SK-N-SH (cell line): ENCODE data around the gene MEF2D. TPM values are rescaled to one million over a fixed set of nuclear protein-coding genes. Genes with fewer than 3 reads are reported as not detected.

ENCODE experiments used
- CTCF ChIA-PET: fragments of 300-600, 350-600 bp; formaldehyde crosslinking; extraction: SDS; loops from one replicate; lab custom pipeline; 2021; lab: Yijun Ruan, JAX
- POLR2A ChIA-PET: fragments of 350-600 bp; sonication (Branson Sonifier 250); formaldehyde crosslinking; extraction: SDS; loops from one replicate; lab custom pipeline; 2020; ENCODE audit warnings: antibody characterized with exemption, inconsistent platforms; lab: Yijun Ruan, JAX
- DNase-seq: peaks from one replicate; pipeline ENCODE4 v3.0.0; 2012
- H2AFZ ChIP-seq: fragments of 200-600 bp; sonication (generic); 2 replicates; pipeline ENCODE4 v1.8.1; 2016; ENCODE audit warnings: antibody characterized with exemption, mild to moderate bottlenecking, low read depth
- H3F3A ChIP-seq: fragments of 200-600 bp; sonication (generic); replicated peaks from 2 replicates; pipeline ENCODE3; 2016; ENCODE audit warnings: antibody characterized with exemption, mild to moderate bottlenecking; ENCODE audit not compliant: insufficient read depth
- H3K27ac ChIP-seq, 2 experiments: fragments of 200-500 bp in 1 of 2; fragments of 200-600 bp in 1 of 2; sonication (Bioruptor generic) in 1 of 2; sonication (generic), shearing (Covaris generic) in 1 of 2; 2 replicates each; pipeline versions ENCODE4 v1.5.1 to v1.6.1; 2014 to 2016; ENCODE audit warnings: low read depth in 2 of 2, inconsistent platforms in 1 of 2, low read length in 1 of 2, mild to moderate bottlenecking in 1 of 2, mixed read lengths in 1 of 2
- H3K27me3 ChIP-seq: fragments of 200-600 bp; sonication (generic), shearing (Covaris generic); 2 replicates; pipeline ENCODE4 v1.6.1; 2016; ENCODE audit warnings: mixed run types; ENCODE audit not compliant: insufficient read depth
- H3K36me3 ChIP-seq, 2 experiments: fragments of 200-500 bp in 1 of 2; fragments of 200-600 bp in 1 of 2; sonication (Bioruptor generic) in 1 of 2; sonication (generic) in 1 of 2; replicated peaks in 1 of 2; 2 replicates each; pipeline versions ENCODE3 to v1.5.1; 2014 to 2016; ENCODE audit warnings: low read length in 1 of 2, mild to moderate bottlenecking in 1 of 2; ENCODE audit not compliant: insufficient read depth in 2 of 2, control insufficient read depth in 1 of 2
- H3K4me1 ChIP-seq, 2 experiments: fragments of 200-500 bp in 1 of 2; fragments of 200-600 bp in 1 of 2; sonication (Bioruptor generic) in 1 of 2; sonication (generic), shearing (Covaris generic) in 1 of 2; 2 replicates each; pipeline versions ENCODE4 v1.5.1 to v1.6.1; 2014 to 2016; ENCODE audit warnings: low read depth in 1 of 2, low read length in 1 of 2, mixed run types in 1 of 2; ENCODE audit not compliant: insufficient read depth in 2 of 2, control insufficient read depth in 1 of 2
- H3K4me2 ChIP-seq: fragments of 200-600 bp; sonication (generic), shearing (Covaris generic); 2 replicates; pipeline ENCODE4 v1.6.1; 2017; ENCODE audit warnings: mixed run types
- H3K4me3 ChIP-seq, 2 experiments: fragments of 200-500 bp in 1 of 2; fragments of 200-600 bp in 1 of 2; sonication (Bioruptor generic) in 1 of 2; sonication (generic), shearing (Covaris generic) in 1 of 2; 2 replicates each; pipeline versions ENCODE4 v1.5.1 to v1.8.1; 2014 to 2016; ENCODE audit warnings: low read depth in 2 of 2, inconsistent platforms in 1 of 2, low read length in 1 of 2, mild to moderate bottlenecking in 1 of 2, mixed read lengths in 1 of 2, moderate library complexity in 1 of 2
- H3K79me2 ChIP-seq: fragments of 200-600 bp; sonication (generic); 2 replicates; pipeline ENCODE4 v1.8.1; 2017; ENCODE audit warnings: mild to moderate bottlenecking; ENCODE audit not compliant: insufficient read depth
- H3K9ac ChIP-seq: fragments of 200-600 bp; sonication (generic); 2 replicates; pipeline ENCODE4 v1.6.1; 2017; ENCODE audit warnings: mixed run types
- H3K9me2 ChIP-seq: fragments of 200-600 bp; sonication (generic); 2 replicates; pipeline ENCODE4 v1.6.1; 2017; ENCODE audit warnings: mixed run types
- H3K9me3 ChIP-seq: fragments of 200-600 bp; sonication (generic); 2 replicates; pipeline ENCODE4 v1.6.1; 2017; ENCODE audit warnings: mixed run types, mild to moderate bottlenecking, moderate library complexity
- H4K20me1 ChIP-seq: fragments of 200-600 bp; sonication (generic); 2 replicates; pipeline ENCODE4 v1.6.1; 2017; ENCODE audit warnings: mild to moderate bottlenecking, mixed run types; ENCODE audit not compliant: insufficient read depth
- CHD2 ChIP-seq: fragments of 150-350 bp; IDR thresholded peaks from 2 replicates; pipeline ENCODE4 v1.6.1; 2018; ENCODE audit warnings: low read length; ENCODE audit not compliant: partially characterized antibody
- EZH2phosphoT487 ChIP-seq: fragments of 200-600 bp; sonication (generic); IDR thresholded peaks from 2 replicates; pipeline ENCODE4 v1.6.1; 2017; ENCODE audit warnings: low read depth, mixed run types, mild to moderate bottlenecking, antibody characterized with exemption, moderate library complexity, borderline replicate concordance
- FOXM1 ChIP-seq: IDR thresholded peaks from 2 replicates; pipeline ENCODE4 v1.4.0; 2012; ENCODE audit warnings: low read depth, mild to moderate bottlenecking
- GABPA ChIP-seq: IDR thresholded peaks from 2 replicates; pipeline ENCODE4 v1.4.0; 2012; ENCODE audit warnings: low read depth, mild to moderate bottlenecking
- MXI1 ChIP-seq: IDR thresholded peaks from 2 replicates; pipeline ENCODE4 v1.6.1; 2012; ENCODE audit warnings: mild to moderate bottlenecking, low read depth, low read length, improper control_type of control experiment
- RCOR1 ChIP-seq: fragments of 150-350 bp; IDR thresholded peaks from 2 replicates; pipeline ENCODE4 v1.6.1; 2017; ENCODE audit warnings: antibody characterized with exemption, low read length
- RFX5 ChIP-seq: IDR thresholded peaks from 2 replicates; pipeline ENCODE4 v1.6.1; 2012; ENCODE audit warnings: mild to moderate bottlenecking, improper control_type of control experiment, low read length
- RXRA ChIP-seq: IDR thresholded peaks from 2 replicates; pipeline ENCODE4 v1.4.0; 2012; ENCODE audit warnings: low read depth, mild to moderate bottlenecking, borderline replicate concordance
- SIN3A ChIP-seq: IDR thresholded peaks from 2 replicates; pipeline ENCODE4 v1.6.1; 2012; ENCODE audit warnings: low read depth, mild to moderate bottlenecking, low read length, moderate library complexity, borderline replicate concordance
- TCF12 ChIP-seq: IDR thresholded peaks from 2 replicates; pipeline ENCODE4 v1.4.0; 2012
- TEAD4 ChIP-seq: IDR thresholded peaks from 2 replicates; pipeline ENCODE4 v1.4.0; 2012; ENCODE audit warnings: mild to moderate bottlenecking, borderline replicate concordance; ENCODE audit not compliant: insufficient read depth
- YY1 ChIP-seq: IDR thresholded peaks from 2 replicates; pipeline ENCODE4 v1.4.0; 2012; ENCODE audit warnings: low read depth, mild to moderate bottlenecking
- WGBS: methylation state at CpG from one replicate; pipeline ENCODE4 v1.1.6; 2017; ENCODE audit warnings: low lambda C conversion rate; 5-methylcytosine and 5-hydroxymethylcytosine counted together
- polyA plus RNA-seq, 3 experiments: library from polyadenylated mRNA; depleted of rRNA; stranded (reverse); fragments of >200 nt; gene quantifications; 2 replicates each; pipeline ENCODE4 v1.2.3, GENCODE V29; 2012
- TF ChIP-seq, protein P1 (sequence below): IDR thresholded peaks from 2 replicates; pipeline ENCODE4; 2012
- TF ChIP-seq, protein P2 (sequence below): fragments of 150-350 bp; IDR thresholded peaks from 2 replicates; pipeline ENCODE4 v1.6.1; 2017; ENCODE audit warnings: antibody characterized with exemption, low read length, low read depth, borderline replicate concordance
- TF ChIP-seq, protein P3 (sequence below): fragments of 200-600 bp; sonication (generic); IDR thresholded peaks from 2 replicates; pipeline ENCODE4 v1.6.1; 2017; ENCODE audit warnings: antibody characterized with exemption, mild to moderate bottlenecking, moderate library complexity
- TF ChIP-seq, protein P4 (sequence below): IDR thresholded peaks from 2 replicates; pipeline ENCODE4 v1.4.0; 2012; ENCODE audit warnings: low read depth, borderline replicate concordance

Gene MEF2D
- polyA plus RNA-seq, 1 of the 3 experiments (the other 2 are of a cell fraction), result 14.3 TPM

DNA sequence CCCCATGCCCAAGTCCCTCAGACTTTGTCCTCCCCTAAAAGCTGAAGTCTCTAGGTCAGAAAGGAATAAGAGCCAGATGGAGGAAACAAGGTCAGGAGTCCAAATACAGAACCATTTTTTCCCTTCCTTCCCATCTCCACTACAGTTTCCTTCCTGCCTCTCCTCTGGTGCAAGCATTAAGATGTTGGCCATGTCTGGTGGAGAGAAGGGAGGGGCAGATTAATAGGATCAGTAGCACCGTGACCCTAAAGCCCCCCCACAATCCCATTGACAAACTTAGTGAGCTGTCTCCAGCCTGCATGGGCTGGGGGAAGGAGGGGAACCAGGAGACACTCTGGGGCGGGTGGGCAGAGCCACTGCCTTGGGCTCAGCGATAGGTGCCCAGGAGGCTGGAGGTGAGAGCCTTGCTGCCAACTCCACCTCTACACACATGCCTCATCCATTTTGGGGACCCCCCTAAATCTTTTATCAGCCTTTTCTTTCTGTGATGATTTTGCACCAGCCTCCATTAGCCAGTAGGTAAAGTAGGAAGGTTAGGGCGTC, 71.8 kb downstream of the MEF2D start (continued):
- TF ChIP-seq, protein P1, sequence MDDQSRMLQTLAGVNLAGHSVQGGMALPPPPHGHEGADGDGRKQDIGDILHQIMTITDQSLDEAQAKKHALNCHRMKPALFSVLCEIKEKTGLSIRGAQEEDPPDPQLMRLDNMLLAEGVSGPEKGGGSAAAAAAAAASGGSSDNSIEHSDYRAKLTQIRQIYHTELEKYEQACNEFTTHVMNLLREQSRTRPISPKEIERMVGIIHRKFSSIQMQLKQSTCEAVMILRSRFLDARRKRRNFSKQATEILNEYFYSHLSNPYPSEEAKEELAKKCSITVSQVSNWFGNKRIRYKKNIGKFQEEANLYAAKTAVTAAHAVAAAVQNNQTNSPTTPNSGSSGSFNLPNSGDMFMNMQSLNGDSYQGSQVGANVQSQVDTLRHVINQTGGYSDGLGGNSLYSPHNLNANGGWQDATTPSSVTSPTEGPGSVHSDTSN, result no peak
- TF ChIP-seq EZH2phosphoT487, result no peak
- TF ChIP-seq RXRA, result no peak
- no peak for TF ChIP-seq YY1
- no peak for TF ChIP-seq RCOR1
- TF ChIP-seq, protein P2, sequence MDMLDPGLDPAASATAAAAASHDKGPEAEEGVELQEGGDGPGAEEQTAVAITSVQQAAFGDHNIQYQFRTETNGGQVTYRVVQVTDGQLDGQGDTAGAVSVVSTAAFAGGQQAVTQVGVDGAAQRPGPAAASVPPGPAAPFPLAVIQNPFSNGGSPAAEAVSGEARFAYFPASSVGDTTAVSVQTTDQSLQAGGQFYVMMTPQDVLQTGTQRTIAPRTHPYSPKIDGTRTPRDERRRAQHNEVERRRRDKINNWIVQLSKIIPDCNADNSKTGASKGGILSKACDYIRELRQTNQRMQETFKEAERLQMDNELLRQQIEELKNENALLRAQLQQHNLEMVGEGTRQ, result no peak
- TF ChIP-seq FOXM1, result no peak
- TF ChIP-seq MXI1, result no peak
- no peak for TF ChIP-seq CHD2
- no peak for TF ChIP-seq TEAD4

DNA sequence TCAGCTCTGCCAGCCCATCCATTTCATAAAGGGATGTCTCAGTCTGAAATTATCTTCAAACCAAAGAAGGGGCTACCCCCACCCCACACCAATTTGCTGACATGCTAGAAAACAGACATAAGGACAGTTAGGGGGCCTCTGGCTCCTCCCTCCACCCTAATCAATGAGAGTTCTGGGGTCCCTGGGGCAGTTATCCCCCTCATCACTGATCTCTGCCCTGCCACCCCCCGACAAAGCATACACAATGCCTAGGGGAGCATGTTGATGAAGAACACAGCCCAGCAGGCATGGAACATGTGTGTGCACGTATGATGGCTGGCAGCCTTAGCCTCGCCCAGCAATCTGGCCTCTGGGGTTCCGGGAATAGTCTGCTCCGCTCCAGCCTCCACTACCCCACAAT, 72.6 kb downstream of the MEF2D start:
- ChIA-PET POLR2A (no interaction called here), CTCF (interaction anchor here (0.8 to 29.5 kb wide), 4 partner anchors 9 to 44 kb away, joined by 3 to 412 read pairs (median 10); no protein-coding TSS in a partner anchor)
- Histone ChIP-seq H3K27ac (no peak overlapping the region), H3K4me1 (no peaks in the 10 kb centered on the region; a peak in 1 of 4 replicates), H3K4me2 (no peak overlapping the region), H3K4me3 (no peak overlapping the region), H3K9ac (no peak overlapping the region), H3K9me2 (no peaks in the 10 kb centered on the region), H3F3A (no peaks in the 10 kb centered on the region), H4K20me1 (no peaks in the 10 kb centered on the region)
- DNase-seq, result no peak
- 0% methylated on average over 1 of the region's 5 CpGs for WGBS
- TF ChIP-seq MXI1 (no peak), GABPA (no peak), RFX5 (no peak), TCF12 (no peak), SIN3A (no peak)
- TF ChIP-seq, protein P3, sequence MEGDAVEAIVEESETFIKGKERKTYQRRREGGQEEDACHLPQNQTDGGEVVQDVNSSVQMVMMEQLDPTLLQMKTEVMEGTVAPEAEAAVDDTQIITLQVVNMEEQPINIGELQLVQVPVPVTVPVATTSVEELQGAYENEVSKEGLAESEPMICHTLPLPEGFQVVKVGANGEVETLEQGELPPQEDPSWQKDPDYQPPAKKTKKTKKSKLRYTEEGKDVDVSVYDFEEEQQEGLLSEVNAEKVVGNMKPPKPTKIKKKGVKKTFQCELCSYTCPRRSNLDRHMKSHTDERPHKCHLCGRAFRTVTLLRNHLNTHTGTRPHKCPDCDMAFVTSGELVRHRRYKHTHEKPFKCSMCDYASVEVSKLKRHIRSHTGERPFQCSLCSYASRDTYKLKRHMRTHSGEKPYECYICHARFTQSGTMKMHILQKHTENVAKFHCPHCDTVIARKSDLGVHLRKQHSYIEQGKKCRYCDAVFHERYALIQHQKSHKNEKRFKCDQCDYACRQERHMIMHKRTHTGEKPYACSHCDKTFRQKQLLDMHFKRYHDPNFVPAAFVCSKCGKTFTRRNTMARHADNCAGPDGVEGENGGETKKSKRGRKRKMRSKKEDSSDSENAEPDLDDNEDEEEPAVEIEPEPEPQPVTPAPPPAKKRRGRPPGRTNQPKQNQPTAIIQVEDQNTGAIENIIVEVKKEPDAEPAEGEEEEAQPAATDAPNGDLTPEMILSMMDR, result no peak
- TF ChIP-seq, protein P4, sequence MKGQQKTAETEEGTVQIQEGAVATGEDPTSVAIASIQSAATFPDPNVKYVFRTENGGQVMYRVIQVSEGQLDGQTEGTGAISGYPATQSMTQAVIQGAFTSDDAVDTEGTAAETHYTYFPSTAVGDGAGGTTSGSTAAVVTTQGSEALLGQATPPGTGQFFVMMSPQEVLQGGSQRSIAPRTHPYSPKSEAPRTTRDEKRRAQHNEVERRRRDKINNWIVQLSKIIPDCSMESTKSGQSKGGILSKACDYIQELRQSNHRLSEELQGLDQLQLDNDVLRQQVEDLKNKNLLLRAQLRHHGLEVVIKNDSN, result no peak
- TF ChIP-seq, all 33 proteins: peak for 0
- peaks cover 69% of the 10 kb centered on the region for H3K27me3 ChIP-seq
- no peaks in the 10 kb centered on the region for H3K79me2 ChIP-seq
- no peaks in the 10 kb centered on the region for H3K36me3 ChIP-seq
- no peak overlapping the region for H2AFZ ChIP-seq
- no peaks in the 10 kb centered on the region for H3K9me3 ChIP-seq
